NCI-H345 treated with DMSO at 0.1 percent for 48 hours (cell line): Measurements from ENCODE around the gene COPG1.
"Not testable (repeated sequence)": the region's sequence is repeated elsewhere in the genome, so short reads cannot be mapped to it uniquely, and the experiment has no call there.

ENCODE experiments used
- DNase-seq: peaks from one replicate; lab custom pipeline; 2025; ENCODE audit not compliant: unreplicated experiment; lab: John Stamatoyannopoulos, UW

The COPG1 gene

GRCh38 chr3:129249284-129250065 lies at the start of gene COPG1:
Gene COPG1 (plus strand): TSS chr3:129249606. CDS start chr3:129249710, 104 bp downstream.
- DNase-seq, result peak; percentile 36

- no peak for DNase-seq
Observed at GRCh38 chr3:129204473-129204872, 44.9 kb upstream of the COPG1 start.

GRCh38 chr3:129205109-129205832 lies 44.1 kb upstream of the COPG1 start:
- no peak for DNase-seq

GRCh38 chr3:129207479-129207878 lies 41.9 kb upstream of the COPG1 start:
- no peak for DNase-seq

- no peak for DNase-seq
Observed at GRCh38 chr3:129211345-129211744, 38.1 kb upstream of the COPG1 start.

GRCh38 chr3:129211772-129212171 lies 37.6 kb upstream of the COPG1 start:
- peak; percentile 34 for DNase-seq

- DNase-seq, result no peak
Observed at GRCh38 chr3:129213238-129213637, 36.2 kb upstream of the COPG1 start.

GRCh38 chr3:129218742-129219141 lies 30.7 kb upstream of the COPG1 start:
- no peak for DNase-seq

- not testable (repeated sequence) for DNase-seq
Observed at GRCh38 chr3:129224387-129224786, 25.0 kb upstream of the COPG1 start.

GRCh38 chr3:129224984-129225393 lies 24.4 kb upstream of the COPG1 start:
- DNase-seq, result no peak

GRCh38 chr3:129226374-129226773 lies 23.0 kb upstream of the COPG1 start:
- no peak for DNase-seq

- DNase-seq, result no peak
Observed at GRCh38 chr3:129228891-129229585, 20.4 kb upstream of the COPG1 start.

GRCh38 chr3:129230311-129231019 lies 18.9 kb upstream of the COPG1 start:
- no peak for DNase-seq

- no peak for DNase-seq
Observed at GRCh38 chr3:129231331-129232119, 17.9 kb upstream of the COPG1 start.

- no peak for DNase-seq
Observed at GRCh38 chr3:129233538-129233937, 15.9 kb upstream of the COPG1 start.

GRCh38 chr3:129234441-129234840 lies 15.0 kb upstream of the COPG1 start:
- DNase-seq, result no peak

- DNase-seq, result no peak
Observed at GRCh38 chr3:129235344-129235917, 14.0 kb upstream of the COPG1 start.

- no peak for DNase-seq
Observed at GRCh38 chr3:129238945-129239705, 10.3 kb upstream of the COPG1 start.

- DNase-seq, result no peak
Observed at GRCh38 chr3:129239991-129240390, 9.4 kb upstream of the COPG1 start.
